NOMO-1 (cell line): ENCODE results near the gene RAI1.
A peak's percentile ranks its signal among the peaks of the same experiment; 100 is the strongest.

Experiments
- DNase-seq, 2 experiments: peaks; one replicate each; lab custom pipeline; 2025; ENCODE audit not compliant: unreplicated experiment in 2 of 2; lab: John Stamatoyannopoulos, UW

Gene RAI1

DNA sequence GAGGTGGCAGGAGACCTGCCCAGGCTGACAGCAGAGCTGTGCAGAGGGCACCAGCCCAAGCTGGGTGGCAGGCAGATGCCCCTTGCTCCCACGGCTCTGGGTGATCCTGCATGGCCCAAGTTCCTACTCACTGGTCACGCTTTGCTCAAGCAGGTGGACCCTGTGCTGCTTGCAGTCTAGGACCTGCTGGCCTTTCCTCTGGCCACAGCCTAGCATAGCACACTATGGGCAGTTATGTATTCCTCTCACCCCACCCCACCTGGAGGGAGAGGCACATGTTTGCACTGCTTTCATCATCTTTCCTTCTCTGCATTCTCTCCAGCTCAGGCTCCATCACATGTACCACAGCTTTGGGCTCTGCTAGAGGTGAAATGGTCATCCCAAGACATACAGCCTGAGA lies 175.1 kb downstream of the RAI1 start:
- DNase-seq = no peak

DNA sequence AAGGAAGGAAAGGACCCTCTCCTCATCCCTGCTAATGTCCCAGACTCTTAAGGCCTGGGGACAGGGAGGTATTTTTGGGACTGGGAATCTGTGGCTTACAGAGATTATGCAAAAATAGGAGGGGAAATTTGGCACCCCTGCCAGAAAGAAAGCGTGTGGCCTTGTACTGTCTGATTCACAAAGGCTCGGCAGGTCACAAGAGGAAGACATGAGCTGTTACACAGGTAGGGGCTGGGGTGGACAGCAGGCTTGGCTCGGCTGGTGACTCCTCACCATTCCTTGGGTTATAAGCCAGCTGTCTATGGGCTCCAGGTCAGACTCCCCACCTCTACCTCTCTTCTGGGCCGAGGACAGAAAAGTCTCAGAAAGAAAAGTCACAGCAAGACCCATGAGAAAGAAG lies 176.2 kb downstream of the RAI1 start:
- no peak for DNase-seq

DNA sequence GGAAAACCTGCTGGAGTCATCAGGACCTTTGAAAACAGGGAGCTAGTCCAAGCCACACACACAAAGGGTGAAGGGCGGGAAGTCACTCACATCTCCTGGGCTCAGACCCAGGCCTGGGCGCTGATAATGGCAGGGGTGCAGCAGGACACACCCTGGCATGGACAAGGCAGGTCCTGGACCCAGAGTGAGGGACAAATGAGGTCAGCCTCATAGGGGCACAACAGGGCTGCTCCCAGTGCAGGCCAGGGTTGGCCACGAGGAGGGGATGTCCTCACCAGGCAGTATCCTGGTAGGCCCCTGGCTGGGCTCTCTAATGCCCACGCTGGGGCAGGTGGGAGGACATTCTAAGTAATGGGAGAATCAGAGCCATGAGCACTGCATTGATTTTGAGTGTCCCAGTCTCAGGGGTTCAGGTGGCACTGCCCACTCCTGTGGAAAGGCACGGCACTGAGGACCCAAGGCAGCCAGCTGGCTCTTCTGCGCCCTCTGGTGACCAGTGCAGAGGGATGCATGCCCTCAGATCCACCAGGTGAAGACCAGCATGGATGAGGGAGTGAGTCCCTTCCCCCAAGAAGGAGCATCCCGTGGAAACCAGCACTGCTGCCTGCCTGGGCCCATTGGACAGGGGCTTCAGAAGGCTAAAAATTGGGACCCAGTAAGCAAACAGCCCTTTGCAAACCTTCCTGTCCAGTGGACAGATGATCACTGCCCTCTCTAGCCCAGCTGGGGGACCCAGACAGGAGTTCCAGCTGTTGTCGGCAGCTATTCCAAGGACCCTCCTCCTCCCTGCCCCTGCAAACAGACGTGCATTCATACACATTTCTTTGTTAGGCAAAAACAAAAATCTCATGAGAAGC lies 178.9 kb downstream of the RAI1 start:
- peak; percentile 23 to 33 for DNase-seq

DNA sequence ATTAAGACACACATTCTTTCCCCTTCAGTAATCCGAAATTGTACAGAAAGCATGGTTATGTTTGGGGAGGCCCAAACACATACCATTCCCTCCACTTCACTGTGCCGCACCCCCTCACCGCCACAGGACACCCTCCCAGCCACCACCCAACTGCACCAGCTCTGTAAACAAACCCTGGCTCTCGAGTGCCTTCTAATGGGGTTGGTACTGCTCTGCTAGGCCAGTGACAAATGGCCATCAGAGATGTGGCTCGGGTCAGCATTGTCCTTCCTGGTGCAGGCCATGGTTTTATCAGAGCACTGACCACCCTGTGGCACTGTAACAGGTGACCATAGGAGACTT lies 179.5 kb downstream of the RAI1 start:
- DNase-seq = no peak
